Stomach (tissue), 9 donors: Measurements from ENCODE around the gene GALM. TPM values are rescaled to one million over a fixed set of nuclear protein-coding genes. Genes with fewer than 3 reads are reported as not detected.

Source experiments
- DNase-seq, 2 donors: peaks; one replicate each; pipeline versions ENCODE4 v3.0.0 to v3.0.0-alpha.2; 2013 to 2019
- H3K27ac ChIP-seq, 5 donors: fragments of 200-600 bp in 4 of 5; sonication (generic) in 4 of 5; one replicate each; pipeline ENCODE4 v1.5.1; 2013 to 2019; ENCODE audit warnings: mild to moderate bottlenecking in 1 of 5, moderate library complexity in 1 of 5
- H3K27me3 ChIP-seq, 3 donors: fragments of 200-600 bp; sonication (generic); one replicate each; pipeline ENCODE4 v1.5.1; 2017 to 2019; ENCODE audit warnings: mixed run types in 1 of 3
- H3K36me3 ChIP-seq, 4 donors: fragments of 200-600 bp; sonication (generic); 1 replicate in 3 of 4; 2 replicates in 1 of 4; pipeline ENCODE4 v1.5.1; 2016 to 2019
- H3K4me1 ChIP-seq, 4 donors: fragments of 200-600 bp; sonication (generic); one replicate each; pipeline ENCODE4 v1.5.1; 2016 to 2019
- H3K4me3 ChIP-seq, 4 donors: fragments of 200-600 bp; sonication (generic) in 3 of 4; one replicate each; pipeline ENCODE4 v1.5.1; 2016 to 2019; ENCODE audit warnings: mild to moderate bottlenecking in 1 of 4
- H3K9me3 ChIP-seq, 4 donors: fragments of 200-600 bp; sonication (generic); one replicate each; pipeline ENCODE4 v1.5.1; 2016 to 2019
- EP300 ChIP-seq: sonication (generic); formaldehyde crosslinking; IDR thresholded peaks from one replicate; pipeline ENCODE4 v1.6.1; 2017; ENCODE audit warnings: antibody characterized with exemption
- POLR2A ChIP-seq, 4 donors: fragments of 450-650 bp; IDR thresholded peaks; one replicate each; pipeline ENCODE4 v1.6.1; 2016; ENCODE audit warnings: antibody characterized with exemption in 4 of 4, control low read depth in 2 of 4, mild to moderate bottlenecking in 1 of 4, moderate library complexity in 1 of 4
- POLR2AphosphoS5 ChIP-seq, 3 donors: sonication (generic); formaldehyde crosslinking; IDR thresholded peaks; one replicate each; pipeline ENCODE4 v1.6.1; 2016; ENCODE audit warnings: antibody characterized with exemption in 3 of 3
- WGBS, 5 donors: extraction: QIAGEN DNeasy Blood & Tissue Kit in 3 of 5; methylation state at CpG; one replicate each; pipeline versions ENCODE4 v1.1.5 to v1.1.7; 2013 to 2018; 5-methylcytosine and 5-hydroxymethylcytosine counted together
- intact Hi-C: fragments of 100-400 bp; cut with DNase I; formaldehyde crosslinking; loops from one replicate; pipeline ENCODE4 v1.15.1; 2023; ENCODE audit warnings: low total_unique reads
- polyA plus RNA-seq, 3 donors: library from polyadenylated mRNA; stranded (reverse); fragments of 200-250 nt; gene quantifications; one replicate each; pipeline ENCODE4 v1.2.3, GENCODE V29; 2013
- total RNA-seq, 5 donors: library from RNA; depleted of rRNA; stranded (reverse); fragments of >200 nt; gene quantifications; one replicate each; pipeline versions ENCODE4 v1.1.0 to v1.2.3, GENCODE V29; 2014 to 2016
- TF ChIP-seq, protein P1 (sequence below), 7 experiments: fragments of 450-650 bp in 4 of 7; fragments of 200-600 bp in 3 of 7; sonication (generic) in 3 of 7; IDR thresholded peaks; one replicate each; pipeline ENCODE4 v1.5.1; 2016 to 2019; ENCODE audit warnings: antibody characterized with exemption in 7 of 7, control low read depth in 2 of 7, mild to moderate bottlenecking in 1 of 7
- donor health status: healthy with polysubstance abuse.
- donor health status: Bipolar disorder and iron deficiency.
- donor health status: healthy.

Gene GALM
- total and polyA plus RNA-seq, 8 donors = 2.2 to 17.8 (median 9.3) TPM; not detected in 1

GRCh38 chr2:38709567-38710194 lies 43.8 kb downstream of the GALM start:
- Histone ChIP-seq H3K4me3 (no peak overlapping the region), H3K27ac (peak overlapping the region in 1 of 5 donors; percentile 38), H3K36me3 (peaks cover 6 to 17% (median 10%) of the 10 kb centered on the region in 4 donors), H3K4me1 (peaks cover 0 to 4% (median 2%) of the 10 kb centered on the region in 4 donors), H3K9me3 (no peaks in the 10 kb centered on the region), H3K27me3 (no peaks in the 10 kb centered on the region)
- 65 to 78% (median 76%) methylated on average over 5 of the region's 5 CpGs for WGBS, 5 donors
- no peak for TF ChIP-seq EP300
- TF ChIP-seq, protein P1, sequence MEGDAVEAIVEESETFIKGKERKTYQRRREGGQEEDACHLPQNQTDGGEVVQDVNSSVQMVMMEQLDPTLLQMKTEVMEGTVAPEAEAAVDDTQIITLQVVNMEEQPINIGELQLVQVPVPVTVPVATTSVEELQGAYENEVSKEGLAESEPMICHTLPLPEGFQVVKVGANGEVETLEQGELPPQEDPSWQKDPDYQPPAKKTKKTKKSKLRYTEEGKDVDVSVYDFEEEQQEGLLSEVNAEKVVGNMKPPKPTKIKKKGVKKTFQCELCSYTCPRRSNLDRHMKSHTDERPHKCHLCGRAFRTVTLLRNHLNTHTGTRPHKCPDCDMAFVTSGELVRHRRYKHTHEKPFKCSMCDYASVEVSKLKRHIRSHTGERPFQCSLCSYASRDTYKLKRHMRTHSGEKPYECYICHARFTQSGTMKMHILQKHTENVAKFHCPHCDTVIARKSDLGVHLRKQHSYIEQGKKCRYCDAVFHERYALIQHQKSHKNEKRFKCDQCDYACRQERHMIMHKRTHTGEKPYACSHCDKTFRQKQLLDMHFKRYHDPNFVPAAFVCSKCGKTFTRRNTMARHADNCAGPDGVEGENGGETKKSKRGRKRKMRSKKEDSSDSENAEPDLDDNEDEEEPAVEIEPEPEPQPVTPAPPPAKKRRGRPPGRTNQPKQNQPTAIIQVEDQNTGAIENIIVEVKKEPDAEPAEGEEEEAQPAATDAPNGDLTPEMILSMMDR (IDR thresholded peaks at IDR 0.05) = no peak
- no peak for TF ChIP-seq POLR2A (IDR thresholded peaks at IDR 0.05)
- no peak for TF ChIP-seq POLR2AphosphoS5 (IDR thresholded peaks at IDR 0.05)
- no peak for DNase-seq
- intact Hi-C loops = no loop called here

GRCh38 chr2:38711558-38711957 lies 45.6 kb downstream of the GALM start:
- H3K4me1 ChIP-seq = peaks cover 0 to 11% (median 0%) of the 10 kb centered on the region in 4 donors
- no peak overlapping the region for H3K4me3 ChIP-seq
- no peak for TF ChIP-seq POLR2A (IDR thresholded peaks at IDR 0.05)
- TF ChIP-seq POLR2AphosphoS5 (IDR thresholded peaks at IDR 0.05) = no peak
- TF ChIP-seq, protein P1 (IDR thresholded peaks at IDR 0.05) = no peak
- no peak for TF ChIP-seq EP300
- no peaks in the 10 kb centered on the region for H3K27me3 ChIP-seq
- no peak overlapping the region for H3K27ac ChIP-seq
- DNase-seq = no peak
- intact Hi-C loops = no loop called here
- H3K9me3 ChIP-seq = no peaks in the 10 kb centered on the region
- peaks cover 6 to 11% (median 9%) of the 10 kb centered on the region in 4 donors for H3K36me3 ChIP-seq

DNA sequence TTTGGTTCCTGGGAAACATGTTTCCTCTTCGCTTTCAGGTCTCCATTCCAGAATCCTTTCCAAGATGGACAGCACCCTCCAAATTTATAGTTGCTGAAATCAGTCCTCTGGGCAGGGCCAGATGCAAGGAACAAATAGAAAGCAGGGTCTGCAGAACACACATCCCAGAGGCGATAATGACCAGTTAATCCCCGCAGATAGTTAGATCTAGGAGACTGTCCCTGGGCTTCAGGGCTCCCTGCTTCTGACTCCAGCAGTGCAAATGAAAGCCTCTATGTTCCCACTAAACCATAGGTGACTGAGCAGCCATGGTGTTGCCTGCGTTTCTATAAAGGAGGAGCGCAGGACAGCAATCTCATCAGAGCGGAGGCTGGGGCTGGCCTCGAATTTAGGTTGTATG lies 46.5 kb downstream of the GALM start:
- Histone ChIP-seq H3K36me3 (peaks cover 4 to 11% (median 7%) of the 10 kb centered on the region in 4 donors), H3K9me3 (no peaks in the 10 kb centered on the region), H3K4me1 (peaks cover 0 to 11% (median 0%) of the 10 kb centered on the region in 4 donors), H3K27me3 (no peaks in the 10 kb centered on the region), H3K4me3 (no peak overlapping the region), H3K27ac (no peak overlapping the region)
- TF ChIP-seq EP300 (no peak), POLR2A (IDR thresholded peaks at IDR 0.05) (no peak), POLR2AphosphoS5 (IDR thresholded peaks at IDR 0.05) (no peak)
- TF ChIP-seq, protein P1 (IDR thresholded peaks at IDR 0.05) = no peak
- no peak for DNase-seq
- WGBS, 5 donors = 94 to 97% (median 95%) methylated on average over 6 to 7 of the region's 7 CpGs
- intact Hi-C loops = no loop called here

- 74 to 86% (median 81%) methylated on average over 4 of the region's 4 CpGs for WGBS, 5 donors
- Histone ChIP-seq H3K9me3 (no peaks in the 10 kb centered on the region), H3K27me3 (no peaks in the 10 kb centered on the region), H3K27ac (no peak overlapping the region), H3K4me1 (peaks cover 0 to 11% (median 0%) of the 10 kb centered on the region in 4 donors), H3K36me3 (peaks cover 0 to 11% (median 7%) of the 10 kb centered on the region in 4 donors), H3K4me3 (no peak overlapping the region)
- TF ChIP-seq, protein P1 (IDR thresholded peaks at IDR 0.05) = no peak
- TF ChIP-seq POLR2AphosphoS5 (IDR thresholded peaks at IDR 0.05) (no peak), POLR2A (IDR thresholded peaks at IDR 0.05) (no peak), EP300 (no peak)
- intact Hi-C loops = no loop called here
- no peak for DNase-seq
These were observed 47.0 kb downstream of the GALM start for GRCh38 chr2:38712871-38713270.
